Mucosa of descending colon (tissue), 3 donors: ENCODE measurements around the gene LCP2. TPM values are rescaled to one million over a fixed set of nuclear protein-coding genes. Genes with fewer than 3 reads are reported as not detected.
A peak's percentile ranks its signal among the peaks of the same experiment; 100 is the strongest.

Experiments
- ATAC-seq: fragments of 200-7000 bp; cut with Tn5 transposase; one replicate; pipeline ENCODE4 v1.9.1; 2020; ENCODE audit warnings: mild to moderate bottlenecking, moderate library complexity
- DNase-seq, 3 donors: peaks; one replicate each; pipeline ENCODE4 v3.0.0-alpha.2; 2020
- H3K36me3 ChIP-seq: fragments of 200-600 bp; one replicate; pipeline ENCODE4 v1.8.0; 2021; ENCODE audit warnings: low read depth, mild to moderate bottlenecking
- H3K4me1 ChIP-seq: fragments of 200-600 bp; one replicate; pipeline ENCODE4 v1.8.0; 2021; ENCODE audit warnings: low read depth, mild to moderate bottlenecking
- H3K4me3 ChIP-seq: fragments of 200-600 bp; one replicate; pipeline ENCODE4 v1.8.0; 2021; ENCODE audit warnings: mild to moderate bottlenecking
- H3K9me3 ChIP-seq: fragments of 200-600 bp; one replicate; pipeline ENCODE4 v1.8.0; 2021; ENCODE audit warnings: mild to moderate bottlenecking
- intact Hi-C, 2 donors: fragments of 100-400 bp; cut with DNase I in 1 of 2; cut with micrococcal nuclease in 1 of 2; formaldehyde crosslinking; loops; one replicate each; pipeline versions ENCODE4 v1.11.0 to v1.11.1; 2022; cut with DNase I, micrococcal nuclease
- total RNA-seq, 3 donors: library from RNA; stranded (reverse); fragmentation: NEBNext Ultra II Directional in 2 of 3; extraction: Animal tissue kit (Norgen Biotek cat#: 25700) in 2 of 3; gene quantifications; one replicate each; pipeline versions ENCODE4 v1.2.1 to v1.2.4, GENCODE V29; 2021 to 2023
- TF ChIP-seq, protein P1 (sequence below): fragments of 200-600 bp; IDR thresholded peaks from one replicate; pipeline ENCODE4 v1.8.0; 2022; ENCODE audit warnings: antibody characterized with exemption, mild to moderate bottlenecking
- donor health status: DM: no; HTN: no; CAD: no; lungs with moderate emphysema.
- donor health status: DM: no; HTN: no; CAD: no.
- donor health status: DM: no; HTN: yes; CAD: no.

The LCP2 gene
- total RNA-seq, 3 donors from 2014 or later = 13.5 to 24.5 (median 22.9) TPM

DNA sequence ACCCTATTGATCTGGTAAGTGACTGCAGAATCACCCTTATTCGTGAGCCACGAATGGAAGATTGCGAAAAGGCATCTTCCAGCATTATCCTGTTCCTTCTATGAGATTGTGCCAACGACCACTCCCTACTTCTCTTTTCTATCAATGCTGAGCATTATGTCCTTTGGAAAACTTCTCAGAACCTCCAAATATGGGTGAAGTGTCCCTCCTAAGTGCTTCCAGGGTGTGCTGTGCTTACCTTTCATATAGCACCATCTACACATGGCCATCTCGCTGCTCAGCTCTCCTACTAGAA, 14.7 kb upstream of the LCP2 start:
- ATAC-seq (no peak), DNase-seq (no peak)
- intact Hi-C loops = no loop called here
- Histone ChIP-seq H3K4me1 (no peaks in the 10 kb centered on the region), H3K9me3 (no peaks in the 10 kb centered on the region), H3K4me3 (no peak overlapping the region), H3K36me3 (no peaks in the 10 kb centered on the region)
- TF ChIP-seq, protein P1, sequence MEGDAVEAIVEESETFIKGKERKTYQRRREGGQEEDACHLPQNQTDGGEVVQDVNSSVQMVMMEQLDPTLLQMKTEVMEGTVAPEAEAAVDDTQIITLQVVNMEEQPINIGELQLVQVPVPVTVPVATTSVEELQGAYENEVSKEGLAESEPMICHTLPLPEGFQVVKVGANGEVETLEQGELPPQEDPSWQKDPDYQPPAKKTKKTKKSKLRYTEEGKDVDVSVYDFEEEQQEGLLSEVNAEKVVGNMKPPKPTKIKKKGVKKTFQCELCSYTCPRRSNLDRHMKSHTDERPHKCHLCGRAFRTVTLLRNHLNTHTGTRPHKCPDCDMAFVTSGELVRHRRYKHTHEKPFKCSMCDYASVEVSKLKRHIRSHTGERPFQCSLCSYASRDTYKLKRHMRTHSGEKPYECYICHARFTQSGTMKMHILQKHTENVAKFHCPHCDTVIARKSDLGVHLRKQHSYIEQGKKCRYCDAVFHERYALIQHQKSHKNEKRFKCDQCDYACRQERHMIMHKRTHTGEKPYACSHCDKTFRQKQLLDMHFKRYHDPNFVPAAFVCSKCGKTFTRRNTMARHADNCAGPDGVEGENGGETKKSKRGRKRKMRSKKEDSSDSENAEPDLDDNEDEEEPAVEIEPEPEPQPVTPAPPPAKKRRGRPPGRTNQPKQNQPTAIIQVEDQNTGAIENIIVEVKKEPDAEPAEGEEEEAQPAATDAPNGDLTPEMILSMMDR = no peak

DNA sequence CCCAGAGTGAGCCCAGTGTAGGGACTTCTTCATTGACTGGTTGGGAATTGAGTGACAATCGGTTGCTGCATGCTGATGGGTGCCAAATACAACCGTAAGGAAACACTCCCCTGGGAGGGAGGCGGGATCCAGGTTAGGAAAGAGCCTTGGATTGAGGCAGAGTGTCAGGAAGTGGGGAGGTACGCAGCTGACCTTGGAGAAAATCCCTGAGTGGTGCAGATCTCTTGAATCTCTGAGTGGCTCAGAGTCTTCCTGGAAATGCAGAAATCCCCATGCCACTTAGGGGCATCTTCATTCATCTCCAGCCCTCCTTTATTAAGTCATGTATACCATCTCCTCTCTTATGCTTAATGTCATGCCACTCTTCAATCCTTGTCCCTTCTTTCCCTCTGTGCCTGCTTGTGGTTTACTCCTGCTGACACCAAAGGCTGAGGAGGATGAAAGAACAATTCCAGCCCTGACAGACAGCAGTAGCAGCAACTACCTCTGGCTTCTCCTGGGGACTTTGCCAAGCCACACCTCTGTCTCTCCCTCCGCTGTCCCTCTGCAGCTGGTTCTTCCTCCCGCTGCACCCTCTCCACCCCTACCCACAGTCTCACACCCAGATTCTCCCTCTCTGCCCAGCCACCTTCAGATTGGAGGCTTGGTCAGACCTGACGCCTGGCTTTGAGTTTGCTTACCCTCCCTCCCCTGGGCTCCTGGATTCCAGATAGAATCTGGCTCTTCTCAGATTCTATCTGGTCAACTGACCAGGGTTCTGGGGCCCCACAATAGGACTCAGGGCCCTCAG, 14.1 kb upstream of the LCP2 start:
- ATAC-seq (no peak), DNase-seq (no peak)
- TF ChIP-seq, protein P1 = no peak
- Histone ChIP-seq H3K9me3 (no peaks in the 10 kb centered on the region), H3K4me1 (no peaks in the 10 kb centered on the region), H3K4me3 (no peak overlapping the region), H3K36me3 (no peaks in the 10 kb centered on the region)
- intact Hi-C loops = no loop called here

DNA sequence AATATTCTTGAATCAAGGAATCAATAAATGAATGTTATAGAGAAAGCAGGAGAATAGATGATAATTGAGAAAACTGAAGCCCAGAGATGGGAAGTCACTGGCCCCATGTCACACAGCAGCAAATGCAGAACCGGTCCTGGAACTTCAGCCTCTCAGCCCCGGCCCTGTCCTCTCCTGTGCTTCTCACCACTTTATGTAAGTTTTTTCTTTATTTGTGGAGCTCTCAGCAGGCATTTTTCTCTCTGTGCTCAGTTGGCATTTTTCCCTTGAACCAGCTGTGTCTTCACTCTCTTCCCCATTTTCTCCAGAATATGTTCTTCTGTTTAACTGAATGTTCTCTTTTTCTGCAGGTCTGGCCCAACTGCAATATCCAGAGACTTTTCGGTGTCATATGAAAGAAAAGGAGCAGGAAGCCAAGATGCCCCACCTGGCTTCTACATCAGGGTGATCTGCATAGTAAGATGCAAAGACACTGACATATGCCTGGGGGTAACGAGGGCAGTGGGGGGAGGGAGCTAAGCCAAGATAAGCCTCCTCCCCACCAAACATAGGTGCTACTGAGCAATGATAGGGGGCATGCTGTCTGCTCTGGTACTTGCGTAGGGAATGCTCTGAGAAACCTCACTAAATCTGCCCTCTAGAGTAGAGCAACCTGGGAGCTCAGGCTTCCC, 12.8 kb upstream of the LCP2 start:
- Histone ChIP-seq H3K9me3 (no peaks in the 10 kb centered on the region), H3K4me3 (no peak overlapping the region), H3K4me1 (no peaks in the 10 kb centered on the region), H3K36me3 (no peaks in the 10 kb centered on the region)
- ATAC-seq (no peak), DNase-seq (no peak)
- intact Hi-C loops = no loop called here
- TF ChIP-seq, protein P1 = no peak

DNA sequence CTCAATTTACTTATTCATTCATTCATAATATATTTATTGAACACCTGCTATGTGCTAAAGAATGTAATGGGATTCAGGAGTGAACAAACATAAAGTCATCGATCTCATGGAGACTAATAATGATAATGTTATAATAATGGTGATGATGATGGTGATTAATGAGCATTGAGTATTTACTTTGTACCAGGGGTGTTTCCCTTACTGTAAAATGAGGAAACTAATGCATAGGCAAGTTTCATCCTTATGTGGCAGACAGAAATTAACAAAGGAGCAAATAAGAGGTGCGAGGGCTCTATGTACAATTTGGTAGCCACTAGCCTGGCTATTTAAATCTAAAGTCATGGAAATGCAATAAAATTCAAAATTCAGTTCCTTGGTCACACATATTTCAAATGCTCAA, 11.1 kb upstream of the LCP2 start:
- no peaks in the 10 kb centered on the region for H3K36me3 ChIP-seq
- TF ChIP-seq, protein P1 = no peak
- intact Hi-C loops = no loop called here
- H3K4me1 ChIP-seq = no peaks in the 10 kb centered on the region
- no peak overlapping the region for H3K4me3 ChIP-seq
- no peaks in the 10 kb centered on the region for H3K9me3 ChIP-seq
- ATAC-seq (no peak), DNase-seq (no peak)

DNA sequence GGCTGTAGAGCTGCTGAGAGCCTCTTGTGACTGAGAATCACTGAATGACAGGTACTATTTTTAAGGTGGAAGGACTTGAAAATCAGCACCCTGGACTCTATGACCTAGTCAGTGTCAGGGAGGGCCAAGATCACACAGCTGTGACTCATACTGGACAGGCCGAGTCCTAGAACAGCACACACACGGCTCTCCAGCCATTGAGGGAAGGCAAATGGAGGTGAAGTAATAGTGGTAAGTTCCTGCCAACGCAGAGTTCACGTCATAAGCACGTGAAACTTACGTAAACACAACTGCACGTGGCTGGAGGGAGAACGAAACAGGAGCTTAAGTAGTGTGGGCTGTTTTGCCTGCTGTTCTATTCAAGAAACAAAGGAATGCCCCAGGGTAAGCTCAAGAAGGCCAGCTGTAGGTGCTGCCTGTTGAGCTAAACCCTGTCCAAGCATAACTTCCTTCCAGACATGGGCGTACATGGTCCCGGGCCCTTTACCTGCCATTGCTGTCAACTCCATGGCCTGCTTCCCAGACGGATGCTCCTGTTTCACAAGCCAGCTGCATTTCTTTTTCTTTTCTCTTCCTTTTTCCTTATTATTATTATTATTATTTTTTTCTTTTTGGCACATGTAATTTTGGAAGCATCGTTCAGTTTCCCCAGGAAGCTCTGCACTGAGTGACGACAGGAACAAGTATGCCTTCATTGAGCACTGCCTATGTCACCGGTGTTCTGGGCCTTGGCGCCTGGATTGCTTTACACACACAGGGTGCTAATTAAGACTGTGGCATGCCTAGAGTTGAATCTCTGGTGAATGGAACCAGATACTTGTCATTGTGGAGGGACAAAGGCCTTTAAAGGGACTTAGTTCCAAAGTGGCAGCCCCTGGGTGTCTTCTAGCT, 10.2 kb upstream of the LCP2 start:
- DNase-seq (peak in 1 of 3 donors; percentile 35), ATAC-seq (peak; percentile 72)
- Histone ChIP-seq H3K4me1 (peaks cover 4% of the 10 kb centered on the region), H3K9me3 (no peaks in the 10 kb centered on the region), H3K36me3 (no peaks in the 10 kb centered on the region), H3K4me3 (no peak overlapping the region)
- TF ChIP-seq, protein P1 = no peak
- intact Hi-C loops = no loop called here
